ENCODE data around the gene FBXO4. TPM values are rescaled to one million over a fixed set of nuclear protein-coding genes. Genes with fewer than 3 reads are reported as not detected.

FBXO4 gene
- total RNA-seq, 1 experiment from 2014 or later, result 13.0 TPM

Other genes starting within 250 kb of the FBXO4 start
- 30.0 and 39.0 TPM in 2 replicates for gene OXCT1, start 54.9 kb upstream of the FBXO4 start, total RNA-seq (2014; rRNA removed; shearing (Covaris generic); ENCODE audit: low replicate concordance)
- 5.5 and 8.6 TPM in 2 replicates for gene RIMOC1, start 20.9 kb upstream of the FBXO4 start, total RNA-seq (2014; rRNA removed; shearing (Covaris generic); ENCODE audit: low replicate concordance)